Heart right ventricle (tissue), 16 donors: Measurements from ENCODE around the gene TMEM184A. TPM values are rescaled to one million over a fixed set of nuclear protein-coding genes. Genes with fewer than 3 reads are reported as not detected.

Experiments
- ATAC-seq, 8 donors: fragments of 200-7000 bp; cut with Tn5 transposase; one replicate each; pipeline ENCODE4 v1.9.1; 2020; ENCODE audit warnings: mild to moderate bottlenecking in 8 of 8, moderate library complexity in 8 of 8, moderate number of reproducible peaks in 1 of 8
- DNase-seq, 2 donors: peaks; one replicate each; pipeline ENCODE4 v3.0.0-alpha.2; 2020
- H3K27ac ChIP-seq, 10 donors: fragments of 200-600 bp; sonication (generic) in 2 of 10; one replicate each; pipeline versions ENCODE4 v1.5.0 to v1.8.0; 2020 to 2022; ENCODE audit warnings: mild to moderate bottlenecking in 3 of 10
- H3K27me3 ChIP-seq, 7 donors: fragments of 200-600 bp; one replicate each; pipeline ENCODE4 v1.8.0; 2021 to 2022; ENCODE audit warnings: mild to moderate bottlenecking in 2 of 7
- H3K36me3 ChIP-seq, 9 donors: fragments of 200-600 bp; sonication (generic) in 1 of 9; one replicate each; pipeline versions ENCODE4 v1.5.0 to v1.8.0; 2020 to 2022; ENCODE audit warnings: mild to moderate bottlenecking in 2 of 9
- H3K4me1 ChIP-seq, 9 donors: fragments of 200-600 bp; sonication (generic) in 1 of 9; one replicate each; pipeline versions ENCODE4 v1.5.0 to v1.8.0; 2020 to 2022; ENCODE audit warnings: mild to moderate bottlenecking in 4 of 9
- H3K4me3 ChIP-seq, 10 donors: fragments of 200-600 bp; sonication (generic) in 2 of 10; one replicate each; pipeline versions ENCODE4 v1.5.0 to v1.8.0; 2020 to 2022; ENCODE audit warnings: mild to moderate bottlenecking in 7 of 10, moderate library complexity in 2 of 10
- H3K9me3 ChIP-seq, 11 donors: fragments of 200-600 bp in 10 of 11; sonication (generic) in 2 of 11; one replicate each; pipeline versions ENCODE4 v1.5.0 to v1.8.0; 2013 to 2022; ENCODE audit warnings: mild to moderate bottlenecking in 2 of 11, control low read depth in 1 of 11, moderate library complexity in 1 of 11
- WGBS, 2 donors: extraction: QIAGEN DNeasy Blood & Tissue Kit; methylation state at CpG; one replicate each; pipeline ENCODE4 v1.1.7; 2013; ENCODE audit warnings: inconsistent platforms in 1 of 2; 5-methylcytosine and 5-hydroxymethylcytosine counted together
- intact Hi-C, 10 donors: fragments of 100-400 bp; cut with DNase I; formaldehyde crosslinking; loops; one replicate each; pipeline versions ENCODE4 v1.11.1 to v1.14.2; 2022
- polyA plus RNA-seq, 2 donors: library from polyadenylated mRNA; stranded (reverse); fragments of 200-250 nt; gene quantifications; one replicate each; pipeline ENCODE4 v1.2.3, GENCODE V29; 2013
- total RNA-seq, 10 donors: library from RNA; stranded (reverse); fragmentation: NEBNext Ultra II Directional in 3 of 10; extraction: Animal tissue kit (Norgen Biotek cat#: 25700) in 3 of 10; gene quantifications; one replicate each; pipeline versions ENCODE4 v1.2.1 to v1.2.4, GENCODE V29; 2021 to 2023
- TF ChIP-seq, protein P1 (sequence below), 9 donors: fragments of 200-600 bp; sonication (generic) in 2 of 9; IDR thresholded peaks; one replicate each; pipeline versions ENCODE4 v1.5.0 to v1.8.0; 2021 to 2022; ENCODE audit warnings: antibody characterized with exemption in 9 of 9, mild to moderate bottlenecking in 5 of 9, moderate library complexity in 1 of 9
- donor health status: Arrhythmogenic right ventricular cardiomyopathy.
- donor health status: ischemic (EF 13 %, LVEDD 7.1; RV severe dilation, severe dysfunction).
- donor health status: healthy with polysubstance abuse.
- donor health status: DM: no; HTN: yes; CAD: no.
- donor health status: DM: no; HTN: no; CAD: no.
- donor health status: ischemic (EF 25% LVEDD 6.9; RV normal size, moderate dysfunction).
- donor health status: ischemic (EF 25% LVEDD 5.7; RV mildly dilated, moderate dysfunction).
- donor health status: healthy.
- donor health status: DM: yes; HTN: yes; CAD: no.
- donor health status: Ischemic cardiomyopathy.
- donor health status: ischemic (EF 35%, LVEDD 5.7; RV mildly dilated, moderate dysfunction).
- donor health status: nonischemic (EF 11% LVEDD 7.7; RV severe dilation, severe dysfunction).
- donor health status: DM: yes; HTN: yes; CAD: no.
- donor health status: PGD.
- donor health status: ischemic (EF 29% LVEDD 5.4; RV normal size, mild dysfunction).
- donor health status: nonischemic (EF 23%, LVEDD 6.1; RV moderate dilation, normal function).

Gene TMEM184A
- total and polyA plus RNA-seq, 12 donors, result 0.09 to 1.2 (median 0.51) TPM

DNA sequence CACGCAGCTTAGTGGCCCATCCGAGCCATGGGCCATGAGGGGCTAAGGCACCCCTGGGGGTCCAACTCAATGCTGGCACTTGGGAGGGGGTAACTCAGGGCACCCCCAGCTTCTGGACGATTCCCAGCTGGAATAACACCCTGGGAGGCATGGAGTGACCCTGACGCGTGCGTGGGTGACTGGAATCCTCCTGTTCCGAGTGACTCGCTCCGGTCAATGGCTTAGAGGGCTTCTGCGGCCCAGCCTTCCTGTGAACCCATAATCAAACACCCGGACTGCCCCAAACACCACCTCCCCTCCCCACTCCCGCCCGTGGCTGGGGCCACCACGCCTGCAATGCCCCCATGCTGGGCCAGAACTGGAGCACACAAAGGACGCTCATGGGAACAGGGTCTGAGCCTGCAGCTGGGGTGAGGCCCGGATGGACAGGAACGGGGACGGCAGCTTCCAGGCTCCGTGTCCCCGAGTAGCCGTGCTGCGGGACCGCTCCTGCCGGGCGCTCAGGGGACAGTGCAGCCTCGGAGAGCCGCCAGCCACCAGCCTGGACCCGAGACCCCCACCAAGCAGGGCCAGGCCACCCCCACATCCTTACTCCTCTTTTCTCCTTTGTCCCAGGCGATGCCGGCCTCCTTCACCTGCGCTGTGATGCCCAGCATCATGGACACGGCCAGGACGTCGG, 60.3 kb downstream of the TMEM184A start:
- DNase-seq (no peak), ATAC-seq (no peak)
- TF ChIP-seq, protein P1, sequence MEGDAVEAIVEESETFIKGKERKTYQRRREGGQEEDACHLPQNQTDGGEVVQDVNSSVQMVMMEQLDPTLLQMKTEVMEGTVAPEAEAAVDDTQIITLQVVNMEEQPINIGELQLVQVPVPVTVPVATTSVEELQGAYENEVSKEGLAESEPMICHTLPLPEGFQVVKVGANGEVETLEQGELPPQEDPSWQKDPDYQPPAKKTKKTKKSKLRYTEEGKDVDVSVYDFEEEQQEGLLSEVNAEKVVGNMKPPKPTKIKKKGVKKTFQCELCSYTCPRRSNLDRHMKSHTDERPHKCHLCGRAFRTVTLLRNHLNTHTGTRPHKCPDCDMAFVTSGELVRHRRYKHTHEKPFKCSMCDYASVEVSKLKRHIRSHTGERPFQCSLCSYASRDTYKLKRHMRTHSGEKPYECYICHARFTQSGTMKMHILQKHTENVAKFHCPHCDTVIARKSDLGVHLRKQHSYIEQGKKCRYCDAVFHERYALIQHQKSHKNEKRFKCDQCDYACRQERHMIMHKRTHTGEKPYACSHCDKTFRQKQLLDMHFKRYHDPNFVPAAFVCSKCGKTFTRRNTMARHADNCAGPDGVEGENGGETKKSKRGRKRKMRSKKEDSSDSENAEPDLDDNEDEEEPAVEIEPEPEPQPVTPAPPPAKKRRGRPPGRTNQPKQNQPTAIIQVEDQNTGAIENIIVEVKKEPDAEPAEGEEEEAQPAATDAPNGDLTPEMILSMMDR (IDR thresholded peaks at IDR 0.05), result no peak
- Histone ChIP-seq H3K27me3 (no peaks in the 10 kb centered on the region), H3K36me3 (peaks cover 0 to 98% (median 66%) of the 10 kb centered on the region in 9 donors), H3K4me3 (no peak overlapping the region), H3K9me3 (no peaks in the 10 kb centered on the region), H3K27ac (no peak overlapping the region), H3K4me1 (no peaks in the 10 kb centered on the region)
- intact Hi-C loops, result no loop called here
- WGBS, 2 donors, result 90 to 94% methylated on average over 33 to 34 of the region's 34 CpGs

DNA sequence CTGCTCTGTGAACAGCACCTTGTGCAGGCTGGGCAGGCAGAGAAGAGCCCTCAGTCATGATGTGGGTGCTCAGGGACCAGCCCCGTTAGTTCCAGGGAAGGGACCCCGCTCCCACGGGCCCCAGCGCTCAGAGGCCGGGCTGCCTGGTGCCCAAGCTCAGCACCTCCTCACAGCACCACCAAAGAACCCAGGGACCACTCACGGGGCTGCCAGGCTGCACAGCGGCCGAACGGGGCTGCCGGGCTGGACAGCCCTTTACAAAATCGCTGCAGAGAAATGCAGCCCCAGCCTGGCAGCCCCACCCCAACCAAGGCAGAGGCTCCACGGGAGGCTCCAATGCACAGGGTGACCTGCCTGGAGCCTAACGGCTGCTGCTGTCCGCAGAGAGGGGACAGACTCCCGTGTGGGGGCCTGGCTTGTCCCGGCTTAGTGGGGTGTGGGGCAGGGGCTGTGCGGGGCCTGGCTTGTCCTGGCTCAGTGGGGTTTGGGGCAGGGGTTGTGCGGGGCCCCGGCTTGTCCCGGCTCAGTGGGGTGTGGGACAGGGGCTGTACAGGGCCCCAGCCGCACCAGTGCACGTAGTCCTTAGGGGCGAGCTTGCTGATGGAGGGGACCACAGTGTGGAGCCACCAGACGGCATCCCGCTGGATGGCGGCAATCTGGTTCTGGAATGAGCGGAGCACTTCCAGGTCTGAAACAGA, 61.0 kb downstream of the TMEM184A start:
- Histone ChIP-seq H3K4me3 (no peak overlapping the region), H3K4me1 (no peaks in the 10 kb centered on the region), H3K9me3 (no peaks in the 10 kb centered on the region), H3K27ac (no peak overlapping the region), H3K36me3 (peaks cover 0 to 98% (median 66%) of the 10 kb centered on the region in 9 donors), H3K27me3 (no peaks in the 10 kb centered on the region)
- 94% methylated on average over 27 of the region's 27 CpGs for WGBS, 2 donors
- no peak for ATAC-seq
- TF ChIP-seq, protein P1 (IDR thresholded peaks at IDR 0.05), result no peak
- intact Hi-C loops, result no loop called here
- DNase-seq, result no peak

DNA sequence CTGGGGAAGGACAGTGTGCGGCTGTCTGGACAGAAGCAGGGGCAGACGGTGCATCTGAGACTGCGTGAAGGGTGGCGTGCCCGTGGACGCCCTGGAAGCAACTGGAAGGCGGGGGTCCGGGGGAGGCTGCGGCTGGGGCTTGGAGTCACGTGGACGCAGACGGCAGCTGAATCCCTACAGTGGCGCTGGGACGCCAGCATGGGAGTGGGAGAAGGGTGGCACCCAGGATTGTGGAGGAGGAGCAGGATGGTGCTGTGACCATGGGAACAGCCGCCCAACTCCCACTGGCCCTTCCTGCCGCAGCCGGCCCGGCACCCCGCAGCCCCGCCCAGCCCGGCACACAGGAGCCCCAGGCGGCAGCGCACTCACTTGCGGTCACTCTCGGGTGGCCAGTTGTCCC, 61.6 kb downstream of the TMEM184A start:
- Histone ChIP-seq H3K36me3 (peaks cover 0 to 98% (median 65%) of the 10 kb centered on the region in 9 donors), H3K27ac (no peak overlapping the region), H3K4me3 (no peak overlapping the region), H3K27me3 (no peaks in the 10 kb centered on the region), H3K4me1 (no peaks in the 10 kb centered on the region), H3K9me3 (no peaks in the 10 kb centered on the region)
- intact Hi-C loops, result no loop called here
- 91 to 93% methylated on average over 25 of the region's 25 CpGs for WGBS, 2 donors
- TF ChIP-seq, protein P1 (IDR thresholded peaks at IDR 0.05), result no peak
- ATAC-seq (no peak), DNase-seq (no peak)

DNA sequence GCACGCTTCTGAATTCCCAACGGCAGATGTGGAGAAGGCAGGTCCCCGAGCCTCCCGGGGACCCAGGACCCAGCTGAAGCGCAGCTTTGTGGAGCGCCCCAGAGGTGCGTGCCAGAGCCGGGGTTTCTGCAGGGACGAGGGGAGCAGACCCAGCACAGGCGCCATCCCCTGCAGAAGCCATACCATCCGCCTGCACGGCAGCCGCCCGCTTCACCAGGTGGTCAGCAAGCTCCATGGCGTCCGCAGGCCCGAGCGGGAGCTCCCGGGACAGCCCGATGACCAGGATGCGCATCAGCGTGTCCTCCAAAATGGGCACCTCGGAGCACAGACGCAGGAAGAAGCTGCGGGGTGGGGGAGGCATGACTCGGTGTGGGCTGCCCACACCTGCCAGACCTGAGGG, 62.4 kb downstream of the TMEM184A start:
- DNase-seq (no peak), ATAC-seq (no peak)
- intact Hi-C loops, result no loop called here
- H3K4me3 ChIP-seq, result no peak overlapping the region
- no peaks in the 10 kb centered on the region for H3K27me3 ChIP-seq
- TF ChIP-seq, protein P1 (IDR thresholded peaks at IDR 0.05), result no peak
- no peaks in the 10 kb centered on the region for H3K4me1 ChIP-seq
- peaks cover 0 to 98% (median 65%) of the 10 kb centered on the region in 9 donors for H3K36me3 ChIP-seq
- 94 to 97% methylated on average over 26 of the region's 26 CpGs for WGBS, 2 donors
- no peaks in the 10 kb centered on the region for H3K9me3 ChIP-seq
- H3K27ac ChIP-seq, result no peak overlapping the region
